GM18502 (cell line): ENCODE measurements around the gene HHEX.
A peak's percentile ranks its signal among the peaks of the same experiment; 100 is the strongest.
"Not testable (repeated sequence)": the region's sequence is repeated elsewhere in the genome, so short reads cannot be mapped to it uniquely, and the experiment has no call there.

Experiments
- ATAC-seq: cut with Tn5 transposase; IDR thresholded peaks from one replicate; pipeline ENCODE4 v1.9.1; 2021; ENCODE audit warnings: mild to moderate bottlenecking; ENCODE audit not compliant: unreplicated experiment, poor library complexity

Gene HHEX

DNA sequence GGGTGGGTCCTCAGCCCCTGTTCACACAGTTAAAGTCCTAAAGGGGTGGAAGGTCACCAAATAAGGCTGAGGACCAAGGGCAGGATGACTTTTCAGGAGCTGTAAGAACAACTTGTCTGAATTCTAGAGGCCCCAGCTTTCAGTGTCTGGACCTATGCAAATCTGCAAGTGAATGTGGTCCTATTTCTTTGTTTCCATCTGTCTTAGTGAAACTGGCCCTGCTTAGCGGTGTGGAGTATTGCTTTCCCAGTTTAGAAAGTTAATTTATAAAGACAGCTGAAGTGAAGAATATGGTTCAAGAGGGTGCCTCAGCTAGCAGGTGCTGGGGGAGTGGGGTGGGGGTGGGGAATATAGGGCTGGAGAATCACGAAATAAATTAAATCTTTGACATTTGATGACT lies 40.1 kb downstream of the HHEX start:
- peak; percentile 88 for ATAC-seq

GRCh38 chr10:92732958-92733357 lies 43.2 kb downstream of the HHEX start:
- ATAC-seq, result no peak

GRCh38 chr10:92734301-92734700 lies 44.5 kb downstream of the HHEX start:
- ATAC-seq, result no peak

DNA sequence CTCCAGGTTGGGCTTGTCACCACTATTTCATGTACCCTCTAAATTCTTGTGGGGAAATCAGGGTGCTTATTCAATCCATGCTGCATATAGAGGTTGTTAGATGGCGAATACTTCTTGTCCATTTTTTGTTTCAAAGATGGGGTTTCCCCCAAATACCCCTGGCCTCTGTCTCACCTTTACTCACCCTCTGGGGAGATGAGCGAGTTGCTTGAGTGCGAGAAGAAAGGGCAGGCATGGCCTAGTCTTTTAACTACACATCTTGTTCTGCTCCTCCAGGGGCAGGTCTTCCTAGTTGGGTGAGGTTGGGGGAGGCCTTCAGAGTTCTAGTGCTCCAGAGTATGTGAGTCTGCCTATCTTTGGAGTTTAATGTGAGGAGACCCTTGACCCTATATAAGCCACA lies 46.2 kb downstream of the HHEX start:
- no peak for ATAC-seq

GRCh38 chr10:92737484-92737883 lies 47.7 kb downstream of the HHEX start:
- ATAC-seq, result no peak

DNA sequence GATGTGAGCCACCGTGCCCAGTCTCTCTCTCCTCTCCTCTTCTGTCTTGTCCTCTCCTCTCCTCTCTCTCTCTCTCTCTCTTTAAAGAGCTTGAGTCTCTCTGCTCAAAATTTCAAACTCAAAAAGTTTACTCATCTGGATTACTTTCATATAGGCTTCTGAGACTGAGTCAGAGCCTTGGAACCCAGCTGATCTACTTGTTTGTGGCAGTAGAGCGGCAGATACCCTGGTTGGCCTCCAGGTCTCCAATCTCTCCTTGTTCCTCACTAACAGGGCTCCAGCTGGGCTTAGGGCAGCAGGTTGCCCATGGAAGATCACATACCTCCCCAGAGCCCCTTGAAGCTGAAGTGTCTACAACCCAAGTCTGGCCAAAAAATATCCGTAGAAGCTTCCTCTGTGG lies 51.0 kb downstream of the HHEX start:
- ATAC-seq, result no peak

GRCh38 chr10:92741741-92742140 lies 52.0 kb downstream of the HHEX start:
- not testable (repeated sequence) for ATAC-seq

DNA sequence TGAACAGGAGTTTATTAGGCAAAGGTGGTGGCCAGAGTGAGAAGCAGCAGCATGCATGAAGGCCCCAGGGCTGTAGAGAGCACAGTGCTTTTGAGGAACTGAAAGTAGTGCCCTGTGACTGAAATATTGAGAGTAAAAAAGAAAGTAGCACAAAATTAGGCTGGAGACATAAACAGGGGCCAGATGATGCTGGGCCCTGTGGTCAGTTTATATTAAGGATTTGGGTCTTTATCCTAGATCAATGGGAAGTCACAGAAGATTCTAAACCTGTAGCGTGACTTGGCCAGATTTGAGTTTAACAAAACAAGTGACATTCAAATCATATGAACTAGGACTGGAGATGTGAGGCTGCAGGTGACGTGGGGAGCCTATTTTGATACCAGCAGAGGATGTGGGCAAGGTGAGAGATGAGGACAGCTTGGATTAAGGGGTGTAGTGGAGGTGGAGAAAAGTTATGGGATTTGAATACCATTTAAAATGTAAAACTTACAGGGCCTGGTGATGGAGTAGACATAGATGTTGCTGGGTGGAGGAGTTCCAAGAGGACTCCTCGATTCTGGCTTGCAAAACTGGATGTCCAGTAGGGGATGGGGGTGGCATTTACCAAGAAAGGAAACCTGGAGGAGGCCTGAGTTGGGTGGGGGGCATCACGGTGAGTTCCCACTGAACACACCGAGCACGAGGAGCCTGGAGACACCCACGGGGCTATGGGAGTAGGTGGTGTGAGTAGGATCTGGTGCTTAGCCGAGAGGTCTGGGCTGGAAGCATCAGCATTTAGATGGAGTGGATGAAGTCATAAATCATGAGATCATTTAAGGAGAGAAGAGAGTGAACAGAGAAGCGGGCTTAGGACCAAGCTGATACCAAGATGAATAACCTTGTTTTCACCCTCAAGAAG lies 52.8 kb downstream of the HHEX start:
- peak; percentile 97 for ATAC-seq
